Measurements from ENCODE around the gene ATF6. TPM values are rescaled to one million over a fixed set of nuclear protein-coding genes. Genes with fewer than 3 reads are reported as not detected.
"Not testable (repeated sequence)": the region's sequence is repeated elsewhere in the genome, so short reads cannot be mapped to it uniquely, and the experiment has no call there.

Gene ATF6
- total RNA-seq, 2 experiments from 2014 or later = 16.2 to 17.1 TPM

DNA sequence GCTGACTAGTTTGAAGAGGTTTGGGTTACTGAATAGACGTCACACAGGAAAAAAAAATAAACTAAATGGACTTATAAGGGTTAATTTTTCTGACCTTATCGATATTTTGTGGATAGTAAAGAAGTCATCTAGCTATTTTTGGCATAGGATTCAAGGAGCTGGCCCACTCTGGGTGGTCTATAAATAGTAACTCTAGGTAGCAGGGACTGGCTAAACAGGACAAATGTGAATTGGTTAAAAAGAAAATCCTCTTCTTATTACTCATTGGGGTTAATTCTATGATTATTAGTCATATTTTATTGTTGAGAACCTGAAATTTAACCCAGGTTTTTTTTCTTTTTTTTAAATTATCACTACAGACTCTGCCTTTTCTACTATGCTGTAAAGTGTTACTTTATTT, 61.7 kb downstream of the ATF6 start:
- H3K36me3 ChIP-seq (ENCODE audit: insufficient read depth, low read length) = peaks cover 21% of the 10 kb centered on the region
- intact Hi-C loops (cut with DNase I, micrococcal nuclease) = no loop called here
- peaks cover 79% of the 10 kb centered on the region for H3K36me3 Mint-ChIP-seq (ENCODE audit: low read depth)
- H3K9me3 Mint-ChIP-seq = no peaks in the 10 kb centered on the region
- peaks cover 5% of the 10 kb centered on the region for H3K4me1 ChIP-seq (ENCODE audit: insufficient read depth, low read length)
- no peaks in the 10 kb centered on the region for H3K9me3 ChIP-seq (ENCODE audit: control insufficient read depth in 1 of 2, insufficient read depth in 1 of 2, low read length in 2 of 2)
- TF ChIP-seq, protein P1, sequence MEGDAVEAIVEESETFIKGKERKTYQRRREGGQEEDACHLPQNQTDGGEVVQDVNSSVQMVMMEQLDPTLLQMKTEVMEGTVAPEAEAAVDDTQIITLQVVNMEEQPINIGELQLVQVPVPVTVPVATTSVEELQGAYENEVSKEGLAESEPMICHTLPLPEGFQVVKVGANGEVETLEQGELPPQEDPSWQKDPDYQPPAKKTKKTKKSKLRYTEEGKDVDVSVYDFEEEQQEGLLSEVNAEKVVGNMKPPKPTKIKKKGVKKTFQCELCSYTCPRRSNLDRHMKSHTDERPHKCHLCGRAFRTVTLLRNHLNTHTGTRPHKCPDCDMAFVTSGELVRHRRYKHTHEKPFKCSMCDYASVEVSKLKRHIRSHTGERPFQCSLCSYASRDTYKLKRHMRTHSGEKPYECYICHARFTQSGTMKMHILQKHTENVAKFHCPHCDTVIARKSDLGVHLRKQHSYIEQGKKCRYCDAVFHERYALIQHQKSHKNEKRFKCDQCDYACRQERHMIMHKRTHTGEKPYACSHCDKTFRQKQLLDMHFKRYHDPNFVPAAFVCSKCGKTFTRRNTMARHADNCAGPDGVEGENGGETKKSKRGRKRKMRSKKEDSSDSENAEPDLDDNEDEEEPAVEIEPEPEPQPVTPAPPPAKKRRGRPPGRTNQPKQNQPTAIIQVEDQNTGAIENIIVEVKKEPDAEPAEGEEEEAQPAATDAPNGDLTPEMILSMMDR (IDR thresholded peaks at IDR 0.05) = no peak
- H3K27ac Mint-ChIP-seq = no peak overlapping the region
- peaks cover 24% of the 10 kb centered on the region for H3K4me1 Mint-ChIP-seq (ENCODE audit: low read depth)
- no peak overlapping the region for H3K27ac ChIP-seq (ENCODE audit: low read depth in 1 of 2, low read length in 2 of 2)
- no peaks in the 10 kb centered on the region for H3K27me3 Mint-ChIP-seq
- H3K4me3 Mint-ChIP-seq = no peak overlapping the region
- CTCF ChIA-PET = no interaction called here
- ATAC-seq (ENCODE audit: poor library complexity) = no peak
- no peaks in the 10 kb centered on the region for H3K27me3 ChIP-seq (ENCODE audit: control insufficient read depth in 1 of 2, insufficient read depth in 2 of 2, low read length in 2 of 2)
- POLR2A ChIA-PET = no interaction called here
- DNase-seq = no peak
- no peak overlapping the region for H3K4me3 ChIP-seq (ENCODE audit: low read length)

DNA sequence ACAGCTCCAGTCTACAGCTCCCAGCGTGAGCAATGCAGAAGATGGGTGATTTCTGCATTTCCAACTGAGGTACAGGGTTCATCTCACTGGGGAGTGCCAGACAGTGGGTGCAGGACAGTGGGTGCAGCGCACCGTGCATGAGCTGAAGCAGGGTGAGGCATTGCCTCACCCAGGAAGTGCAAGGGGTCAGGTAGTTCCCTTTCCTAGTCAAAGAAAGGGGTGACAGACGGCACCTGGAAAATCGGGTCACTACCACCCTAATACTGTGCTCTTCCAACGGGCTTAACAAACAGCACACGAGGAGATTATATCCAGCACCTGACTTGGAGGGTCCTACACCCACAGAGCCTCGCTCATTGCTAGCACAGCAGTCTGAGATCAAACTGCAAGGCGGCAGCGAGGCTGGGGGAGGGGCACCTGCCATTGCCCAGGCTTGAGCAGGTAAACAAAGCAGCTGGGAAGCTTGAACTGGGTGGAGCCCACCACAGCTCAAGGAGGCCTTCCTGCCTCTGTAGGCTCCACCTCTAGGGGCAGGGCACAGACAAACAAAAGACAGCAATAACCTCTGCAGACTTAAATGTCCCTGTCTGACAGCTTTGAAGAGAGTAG, 66.3 kb downstream of the ATF6 start:
- H3K27ac ChIP-seq (ENCODE audit: low read depth in 1 of 2, low read length in 2 of 2); H3K36me3 ChIP-seq (ENCODE audit: insufficient read depth, low read length); H3K27me3 Mint-ChIP-seq; H3K9me3 ChIP-seq (ENCODE audit: control insufficient read depth in 1 of 2, insufficient read depth in 1 of 2, low read length in 2 of 2); intact Hi-C loops (cut with DNase I, micrococcal nuclease); H3K9me3 Mint-ChIP-seq; ATAC-seq (ENCODE audit: poor library complexity); H3K27me3 ChIP-seq (ENCODE audit: control insufficient read depth in 1 of 2, insufficient read depth in 2 of 2, low read length in 2 of 2); CTCF ChIA-PET; H3K4me1 ChIP-seq (ENCODE audit: insufficient read depth, low read length); H3K4me3 ChIP-seq (ENCODE audit: low read length); POLR2A ChIA-PET; H3K4me3 Mint-ChIP-seq: not testable (repeated sequence)
- Mint-ChIP-seq H3K27ac (peak overlapping the region; percentile 47), H3K4me1 (ENCODE audit: low read depth) (peaks cover 15% of the 10 kb centered on the region), H3K36me3 (ENCODE audit: low read depth) (peaks cover 65% of the 10 kb centered on the region)
- peak in 7 of 14 experiments; percentile 0 to 57 (median 7) for DNase-seq

DNA sequence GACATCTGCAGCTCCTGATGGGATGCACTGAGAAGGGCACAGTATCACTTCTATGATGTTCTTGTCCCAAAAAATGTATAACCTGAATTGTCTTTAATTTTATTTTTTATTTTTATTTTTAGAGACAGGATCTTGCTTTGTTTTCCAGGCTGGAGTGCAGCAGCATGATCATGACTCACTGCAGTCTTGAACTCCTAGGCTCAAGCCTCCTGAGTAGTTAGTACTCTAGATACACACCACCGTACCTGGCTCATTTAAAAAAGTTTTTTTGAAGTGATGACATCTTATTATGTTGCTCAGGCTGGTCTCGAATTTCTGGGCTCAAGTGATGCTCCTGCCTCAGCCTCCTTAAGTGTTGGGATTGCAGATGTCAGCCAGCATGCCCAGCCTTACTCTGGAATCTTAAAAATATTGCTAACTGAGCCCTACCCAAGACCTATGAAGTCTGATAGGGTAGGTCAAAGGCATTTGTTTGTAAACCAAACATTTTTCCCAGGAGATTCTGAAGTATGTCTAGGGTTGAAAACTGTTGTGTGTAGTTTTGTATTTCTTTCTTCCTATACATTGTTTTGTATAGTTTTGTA, 68.9 kb downstream of the ATF6 start:
- intact Hi-C loops (cut with DNase I, micrococcal nuclease) = no loop called here

More for the DNA sequence above, 68.9 kb downstream of the ATF6 start:
- Histone ChIP-seq H3K4me3 (ENCODE audit: low read length) (no peak overlapping the region), H3K36me3 (ENCODE audit: insufficient read depth, low read length) (peaks cover 14% of the 10 kb centered on the region), H3K9me3 (ENCODE audit: control insufficient read depth in 1 of 2, insufficient read depth in 1 of 2, low read length in 2 of 2) (no peaks in the 10 kb centered on the region), H3K27ac (ENCODE audit: low read depth in 1 of 2, low read length in 2 of 2) (no peak overlapping the region), H3K27me3 (ENCODE audit: control insufficient read depth in 1 of 2, insufficient read depth in 2 of 2, low read length in 2 of 2) (no peaks in the 10 kb centered on the region), H3K4me1 (ENCODE audit: insufficient read depth, low read length) (peaks cover 5% of the 10 kb centered on the region)
- Mint-ChIP-seq H3K4me1 (ENCODE audit: low read depth) (peaks cover 11% of the 10 kb centered on the region), H3K36me3 (ENCODE audit: low read depth) (peaks cover 70% of the 10 kb centered on the region), H3K4me3 (no peak overlapping the region), H3K27me3 (no peaks in the 10 kb centered on the region), H3K27ac (no peak overlapping the region), H3K9me3 (no peaks in the 10 kb centered on the region)
- CTCF ChIA-PET = no interaction called here
- DNase-seq (no peak), ATAC-seq (ENCODE audit: poor library complexity) (no peak)
- POLR2A ChIA-PET = no interaction called here
- TF ChIP-seq, protein P1 (IDR thresholded peaks at IDR 0.05) = no peak
